SK-N-SH treated with all-trans-retinoic acid at 6 μM for 48 hours (cell line): ENCODE data around the gene ROCK2.

Source experiments
- ARNTL ChIP-seq: fragments of 450-650 bp; formaldehyde crosslinking; IDR thresholded peaks from 2 replicates; pipeline ENCODE4 v1.5.0; 2020; ENCODE audit warnings: low read depth, mild to moderate bottlenecking, moderate library complexity, borderline replicate concordance
- BACH2 ChIP-seq: fragments of 250-450 bp; sonication (Bioruptor Pico); IDR thresholded peaks from 2 replicates; pipeline ENCODE4 v1.9.0; 2021; ENCODE audit warnings: mild to moderate bottlenecking, borderline replicate concordance
- CSDC2 ChIP-seq: fragments of 250-450 bp; sonication (Bioruptor Pico); IDR thresholded peaks from 2 replicates; pipeline ENCODE4 v1.5.0; 2020; ENCODE audit warnings: mild to moderate bottlenecking, moderate library complexity
- OSR1 ChIP-seq: fragments of 250-450 bp; sonication (Bioruptor Pico); IDR thresholded peaks from 2 replicates; pipeline ENCODE4 v1.8.0; 2022; ENCODE audit warnings: moderate library complexity, mild to moderate bottlenecking, inconsistent platforms
- PPARA ChIP-seq: fragments of 250-450 bp; sonication (Bioruptor Pico); IDR thresholded peaks from 2 replicates; pipeline ENCODE4 v1.5.0; 2020; ENCODE audit warnings: mild to moderate bottlenecking, borderline replicate concordance
- TCF4 ChIP-seq: fragments of 250-450 bp; sonication (Bioruptor Pico); IDR thresholded peaks from 2 replicates; pipeline ENCODE4 v1.8.0; 2021; ENCODE audit warnings: mild to moderate bottlenecking, moderate library complexity, borderline replicate concordance
- TOX ChIP-seq: fragments of 250-450 bp; sonication (Bioruptor Pico); IDR thresholded peaks from 2 replicates; pipeline ENCODE4 v1.8.0; 2021; ENCODE audit warnings: mild to moderate bottlenecking, moderate library complexity, borderline replicate concordance
- TSHZ2 ChIP-seq: fragments of 250-450 bp; sonication (Bioruptor Pico); IDR thresholded peaks from 2 replicates; pipeline ENCODE4 v1.5.0; 2020; ENCODE audit warnings: mild to moderate bottlenecking, moderate library complexity
- ZC3H10 ChIP-seq: fragments of 250-450 bp; sonication (Bioruptor Pico); IDR thresholded peaks from 2 replicates; pipeline ENCODE4 v1.5.1; 2021; ENCODE audit warnings: mild to moderate bottlenecking, moderate library complexity
- ZFP30 ChIP-seq: fragments of 450-650 bp; formaldehyde crosslinking; IDR thresholded peaks from 2 replicates; pipeline ENCODE4 v1.5.0; 2022; ENCODE audit warnings: mild to moderate bottlenecking, moderate library complexity
- ZNF565 ChIP-seq: fragments of 450-650 bp; formaldehyde crosslinking; conservative IDR thresholded peaks from 2 replicates; pipeline ENCODE4 v1.5.0; 2020; ENCODE audit warnings: low read depth, mild to moderate bottlenecking, moderate library complexity
- ZNF70 ChIP-seq: fragments of 450-650 bp; formaldehyde crosslinking; IDR thresholded peaks from 2 replicates; pipeline ENCODE4 v1.5.0; 2020; ENCODE audit warnings: mild to moderate bottlenecking, moderate library complexity
- ZNF8 ChIP-seq: fragments of 450-650 bp; formaldehyde crosslinking; IDR thresholded peaks from 2 replicates; pipeline ENCODE4 v1.5.0; 2020; ENCODE audit warnings: mild to moderate bottlenecking, moderate library complexity
- TF ChIP-seq, protein P1 (sequence below): fragments of 250-450 bp; sonication (Bioruptor Pico); IDR thresholded peaks from 2 replicates; pipeline ENCODE4 v1.5.1; 2020; ENCODE audit warnings: low read depth, mild to moderate bottlenecking, moderate library complexity

- no peak for TF ChIP-seq ZFP30
- TF ChIP-seq ZNF70, result no peak
- TF ChIP-seq CSDC2 (CRISPR knock-in tag), result no peak
- TF ChIP-seq TSHZ2 (CRISPR knock-in tag), result no peak
- no peak for TF ChIP-seq BACH2 (CRISPR knock-in tag)
- TF ChIP-seq ZNF565 (CRISPR knock-in tag), result no peak
- no peak for TF ChIP-seq ZC3H10
- no peak for TF ChIP-seq TCF4
- TF ChIP-seq OSR1, result no peak
- no peak for TF ChIP-seq TOX (CRISPR knock-in tag)
- TF ChIP-seq, protein P1, sequence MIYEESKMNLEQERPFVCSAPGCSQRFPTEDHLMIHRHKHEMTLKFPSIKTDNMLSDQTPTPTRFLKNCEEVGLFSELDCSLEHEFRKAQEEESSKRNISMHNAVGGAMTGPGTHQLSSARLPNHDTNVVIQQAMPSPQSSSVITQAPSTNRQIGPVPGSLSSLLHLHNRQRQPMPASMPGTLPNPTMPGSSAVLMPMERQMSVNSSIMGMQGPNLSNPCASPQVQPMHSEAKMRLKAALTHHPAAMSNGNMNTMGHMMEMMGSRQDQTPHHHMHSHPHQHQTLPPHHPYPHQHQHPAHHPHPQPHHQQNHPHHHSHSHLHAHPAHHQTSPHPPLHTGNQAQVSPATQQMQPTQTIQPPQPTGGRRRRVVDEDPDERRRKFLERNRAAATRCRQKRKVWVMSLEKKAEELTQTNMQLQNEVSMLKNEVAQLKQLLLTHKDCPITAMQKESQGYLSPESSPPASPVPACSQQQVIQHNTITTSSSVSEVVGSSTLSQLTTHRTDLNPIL (CRISPR knock-in tag), result no peak
- no peak for TF ChIP-seq PPARA (CRISPR knock-in tag)
- TF ChIP-seq ARNTL (CRISPR knock-in tag), result no peak
- no peak for TF ChIP-seq ZNF8 (CRISPR knock-in tag)
Measured at GRCh38 chr2:11377928-11378545, 33.6 kb upstream of the ROCK2 start.
